HG02610 (cell line): ENCODE measurements around the gene ZNF14.
"Not testable (repeated sequence)": the region's sequence is repeated elsewhere in the genome, so short reads cannot be mapped to it uniquely, and the experiment has no call there.

Experiments
- ATAC-seq: cut with Tn5 transposase; IDR thresholded peaks from one replicate; pipeline ENCODE4 v1.9.1; 2021; ENCODE audit warnings: mild to moderate bottlenecking, moderate library complexity; ENCODE audit not compliant: unreplicated experiment

The ZNF14 gene

DNA sequence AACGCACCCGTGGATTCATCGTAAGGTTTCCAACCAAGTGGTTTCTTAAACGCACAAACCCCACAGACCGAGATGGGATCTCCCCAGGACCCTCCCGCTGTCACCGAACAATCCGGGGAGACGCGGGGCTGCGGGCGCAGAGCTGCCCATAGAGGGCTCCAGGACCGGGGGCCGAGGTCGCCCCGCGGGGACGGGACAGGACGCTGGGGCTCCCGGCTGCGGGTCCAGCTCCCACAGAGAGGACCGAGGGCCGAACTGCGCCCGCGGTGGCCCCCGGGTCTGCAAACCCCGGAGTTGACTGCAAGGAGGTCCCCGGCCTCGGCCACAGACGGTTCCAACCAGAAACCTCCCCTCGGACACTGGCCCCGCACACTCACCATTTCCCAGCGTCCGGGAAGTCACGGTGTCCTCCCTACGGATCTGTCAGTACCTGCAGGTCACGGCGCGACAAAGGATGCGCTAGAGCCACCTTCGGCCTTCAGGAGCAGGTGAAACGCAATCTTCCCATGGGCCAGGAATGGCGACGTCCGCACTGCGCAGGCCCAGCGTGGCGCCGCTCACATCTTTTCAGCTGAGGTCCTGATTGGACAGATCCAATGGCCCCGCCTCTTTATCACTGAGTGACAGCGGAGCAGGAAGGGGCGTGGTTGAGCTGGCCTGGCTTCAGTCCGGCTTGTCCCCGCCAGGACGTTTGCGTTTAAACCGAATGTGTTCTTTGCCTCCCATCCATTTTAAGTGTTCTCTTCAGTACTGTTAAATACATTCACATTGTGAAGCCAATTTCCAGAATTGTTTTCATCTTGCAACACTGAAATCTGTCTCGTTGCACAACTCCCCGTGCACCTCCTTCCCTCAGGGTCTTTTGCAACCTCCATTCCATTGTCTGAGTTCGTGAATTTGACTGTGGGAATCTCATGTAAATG lies at the start of gene ZNF14:
Gene ZNF14, minus strand, starts transcription at position 534 of the 923 bp plus-strand sequence. Its CDS starts 154 bp downstream, at position 380.
- ATAC-seq = peak; percentile 99

DNA sequence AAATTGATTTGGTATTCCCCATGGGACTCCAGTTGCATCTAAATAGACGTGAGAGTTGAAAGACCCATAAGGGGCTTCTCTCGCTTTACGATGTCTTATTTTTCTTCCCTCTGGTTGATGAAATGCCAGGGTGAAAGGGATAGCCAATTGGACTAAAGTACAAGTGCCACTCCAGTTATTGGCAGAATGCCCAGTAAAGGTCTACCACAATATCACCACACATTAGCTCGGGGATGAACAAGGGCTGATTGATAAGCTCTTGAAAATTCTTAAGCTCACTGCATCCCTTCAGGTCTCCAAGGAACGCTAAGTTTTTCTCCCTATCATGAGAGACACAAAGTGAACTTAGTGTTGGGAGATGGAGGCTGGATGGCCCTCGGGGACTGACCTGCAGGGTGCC lies 48.9 kb upstream of the ZNF14 start:
- not testable (repeated sequence) for ATAC-seq

DNA sequence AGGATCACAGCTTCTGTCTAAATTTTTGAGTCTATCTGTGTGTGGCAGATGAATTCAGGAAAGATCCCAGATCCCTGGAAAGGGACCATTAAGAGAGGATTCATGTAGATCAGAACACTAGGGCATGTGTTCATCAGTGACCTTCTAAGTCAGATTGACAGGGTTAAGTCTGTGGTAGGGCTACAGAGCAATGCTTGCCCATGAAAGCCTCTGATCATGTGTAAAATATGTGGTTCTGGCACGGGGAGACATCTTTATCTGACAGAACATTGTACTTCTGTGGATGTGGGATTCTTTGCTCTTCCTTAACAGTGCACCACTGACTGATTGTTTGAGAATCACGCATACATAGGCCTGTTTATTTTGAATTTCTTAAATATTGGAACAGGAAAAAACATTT lies 45.8 kb upstream of the ZNF14 start:
- ATAC-seq = no peak

DNA sequence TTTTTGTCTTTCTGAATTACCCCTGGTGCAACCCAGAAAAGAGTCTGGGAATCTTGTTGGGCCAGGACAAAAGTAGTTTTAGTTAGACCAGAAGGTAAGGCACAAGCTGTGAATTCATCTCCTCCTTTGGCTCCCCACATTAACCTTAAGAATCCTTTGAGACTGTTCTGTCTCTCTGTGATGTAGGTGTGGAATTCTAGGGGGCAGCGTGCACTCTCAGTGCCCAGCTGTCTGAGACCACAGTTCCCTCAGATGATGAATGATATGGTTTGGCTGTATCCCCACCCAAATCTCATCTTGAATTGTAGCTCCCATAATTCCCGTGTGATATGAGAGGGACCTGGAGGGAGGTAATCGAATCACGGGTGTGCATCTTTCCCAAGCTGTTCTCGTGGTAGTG lies 44.8 kb upstream of the ZNF14 start:
- no peak for ATAC-seq

DNA sequence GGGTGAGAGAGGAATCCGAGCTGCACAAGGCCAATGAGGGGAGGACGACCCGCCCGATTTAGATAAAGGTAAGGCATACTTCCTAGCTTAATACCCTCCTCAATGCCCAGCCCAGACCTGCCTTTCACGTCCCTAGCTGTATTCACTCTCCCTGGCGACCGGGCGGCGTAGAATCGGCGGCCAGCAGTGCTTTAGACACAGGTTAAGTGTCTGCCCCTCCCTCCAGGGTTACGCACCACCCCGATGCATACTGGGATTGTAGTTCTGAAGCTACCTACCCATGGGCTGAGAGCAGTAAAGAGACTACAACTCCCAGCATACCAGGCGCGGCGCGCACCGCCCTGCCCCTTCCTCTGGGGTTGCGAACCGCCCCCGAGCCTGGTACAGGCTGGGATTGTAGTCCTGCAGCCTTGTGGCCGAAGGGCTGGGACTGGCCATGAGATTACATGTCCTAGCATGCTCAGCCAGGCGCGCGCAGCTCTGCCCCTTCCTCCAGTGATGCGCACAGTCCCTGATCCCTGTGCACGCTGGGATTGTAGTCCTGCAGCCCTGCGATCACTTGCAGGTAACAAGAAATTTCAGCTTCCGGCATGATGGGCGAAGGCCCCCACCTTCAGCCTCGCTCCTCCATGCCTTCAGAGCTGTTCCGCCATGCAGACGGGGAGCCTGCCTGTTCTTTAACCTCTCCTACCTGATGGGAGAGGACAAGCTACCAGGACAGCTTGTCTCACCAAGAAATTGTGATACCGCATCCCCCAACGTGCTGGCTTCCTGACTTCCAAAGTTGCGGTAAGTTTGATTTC lies 43.5 kb upstream of the ZNF14 start:
- peak; percentile 99 for ATAC-seq

DNA sequence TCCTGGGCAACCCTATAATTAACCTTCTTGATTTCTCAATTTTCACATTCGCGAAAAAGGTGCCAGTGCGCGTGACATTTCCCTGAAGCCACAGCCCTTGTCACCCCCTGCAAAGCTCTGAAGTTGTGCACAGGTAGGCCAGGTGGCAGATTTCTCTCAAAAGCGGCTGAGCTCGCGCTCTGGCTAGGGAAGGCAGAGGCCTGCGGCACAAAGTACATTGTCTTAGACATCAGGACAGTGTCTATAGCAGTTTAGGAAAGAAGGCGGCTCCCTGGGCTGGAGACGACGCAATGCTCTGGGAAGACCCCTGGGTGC lies 42.9 kb upstream of the ZNF14 start:
- peak; percentile 19 for ATAC-seq

DNA sequence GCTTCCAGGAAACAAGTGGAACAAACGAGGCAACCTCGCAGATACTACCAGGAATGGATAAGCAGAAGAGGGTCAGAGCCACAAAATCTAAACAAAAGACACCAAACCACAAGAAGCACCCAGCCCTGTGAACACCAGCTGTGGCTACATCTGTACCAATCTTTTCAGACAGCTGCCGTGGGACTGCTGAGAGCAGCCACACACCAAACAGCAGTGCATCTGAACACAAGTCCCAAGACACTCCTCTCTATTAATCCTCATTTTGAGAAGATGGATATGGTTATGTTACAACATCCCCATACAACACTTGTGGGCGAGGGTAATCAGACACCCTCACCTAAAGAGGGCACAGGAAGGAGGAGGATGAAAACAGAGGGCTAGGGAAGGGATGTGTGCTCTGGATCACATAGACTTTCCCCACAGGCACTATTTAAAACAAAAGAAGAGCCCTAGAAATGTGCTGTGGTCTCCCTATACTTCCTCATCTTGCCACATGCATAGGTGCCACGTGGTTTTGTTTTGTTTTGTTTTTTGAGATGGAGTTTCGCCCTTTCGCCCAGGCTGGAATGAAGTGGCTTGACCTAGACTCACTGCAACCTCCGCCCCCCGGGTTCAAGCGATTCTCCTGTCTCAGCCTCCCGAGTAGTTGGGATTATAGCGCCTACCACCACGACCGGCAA lies 41.6 kb upstream of the ZNF14 start:
- ATAC-seq = no peak

DNA sequence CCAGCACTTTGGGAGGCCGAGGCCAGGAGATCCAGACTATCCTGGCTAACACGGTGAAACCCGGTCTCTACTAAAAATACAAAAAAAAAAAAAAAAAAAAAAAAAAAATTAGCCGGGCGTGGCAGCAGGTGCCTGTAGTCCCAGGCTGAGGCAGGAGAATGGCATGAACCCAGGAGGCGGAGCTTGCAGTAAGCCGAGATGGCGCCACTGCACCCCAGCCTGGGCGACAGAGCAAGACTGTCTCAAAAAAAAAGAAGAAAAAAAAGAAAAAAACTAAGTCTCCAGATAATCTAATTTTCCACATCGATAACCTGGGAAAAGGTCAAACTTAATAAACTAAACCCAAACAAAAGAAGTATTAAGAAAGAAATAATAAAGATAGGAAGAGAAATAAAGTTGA lies 39.1 kb upstream of the ZNF14 start:
- ATAC-seq = not testable (repeated sequence)

DNA sequence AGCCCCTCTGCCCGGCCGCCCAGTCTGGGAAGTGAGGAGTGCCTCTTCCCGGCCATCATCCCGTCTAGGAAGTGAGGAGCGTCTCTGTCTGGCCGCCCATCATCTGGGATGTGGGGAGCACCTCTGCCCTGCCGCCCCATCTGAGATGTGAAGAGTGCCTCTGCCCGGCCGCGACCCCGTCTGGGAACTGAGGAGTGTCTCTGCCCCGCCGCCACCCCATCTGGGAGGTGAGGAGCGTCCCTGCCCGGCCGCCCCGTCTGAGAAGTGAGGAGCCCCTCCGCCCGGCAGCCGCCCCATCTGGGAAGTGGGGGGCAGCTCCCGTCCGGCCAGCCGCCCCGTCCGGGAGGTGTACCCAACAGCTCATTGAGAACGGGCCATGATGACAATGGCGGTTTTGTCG lies 37.1 kb upstream of the ZNF14 start:
- ATAC-seq = not testable (repeated sequence)

DNA sequence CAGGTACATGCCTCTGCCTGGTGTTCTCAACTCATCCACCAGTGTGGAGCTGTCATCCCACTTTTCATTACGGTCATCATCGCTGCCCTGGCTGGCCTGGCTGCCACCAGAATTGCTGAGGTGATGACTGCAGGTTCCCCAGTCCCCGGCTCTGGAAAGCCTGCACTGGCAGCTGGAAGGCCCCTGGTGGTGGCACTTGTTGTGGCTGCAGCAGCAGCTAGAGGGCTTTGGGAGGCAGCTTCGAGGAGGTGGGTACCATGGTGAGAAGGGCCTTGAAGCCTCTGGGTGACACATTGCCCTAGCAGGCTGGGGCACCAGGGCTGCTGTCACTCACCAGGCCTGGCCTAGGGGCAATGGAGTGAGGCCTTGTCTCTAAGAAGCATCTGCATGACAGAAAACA lies 25.3 kb upstream of the ZNF14 start:
- no peak for ATAC-seq

DNA sequence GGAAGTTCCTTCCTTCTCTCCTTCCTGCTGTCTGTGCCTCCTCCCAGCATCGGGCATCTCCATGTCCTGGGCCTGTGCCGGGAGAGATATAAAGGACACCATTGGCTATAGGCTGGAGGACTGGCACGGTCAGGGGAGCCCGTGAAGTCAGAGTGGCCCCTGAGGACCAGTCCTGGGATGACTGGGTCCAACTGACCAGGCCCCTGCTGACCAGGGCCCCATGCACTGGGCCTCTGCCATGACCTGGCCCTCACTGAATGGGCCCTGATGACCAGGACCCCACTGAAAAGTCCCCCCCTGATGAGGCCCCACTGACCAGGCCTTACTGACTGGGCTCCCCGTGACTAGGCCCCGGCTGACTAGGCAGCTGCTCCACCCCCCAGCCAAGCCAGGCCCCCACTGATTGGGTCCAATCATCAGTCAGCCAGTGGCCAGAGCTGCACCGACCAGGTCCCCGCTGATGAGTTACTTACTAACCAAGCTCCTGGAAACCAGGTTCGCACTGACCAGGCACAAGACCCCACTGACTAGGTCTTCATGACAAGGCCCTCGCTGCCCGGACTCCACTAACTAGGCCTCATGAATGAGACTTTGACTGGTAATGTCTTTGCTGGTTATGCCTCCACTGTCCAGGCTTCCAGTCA lies 20.0 kb upstream of the ZNF14 start:
- ATAC-seq = no peak

DNA sequence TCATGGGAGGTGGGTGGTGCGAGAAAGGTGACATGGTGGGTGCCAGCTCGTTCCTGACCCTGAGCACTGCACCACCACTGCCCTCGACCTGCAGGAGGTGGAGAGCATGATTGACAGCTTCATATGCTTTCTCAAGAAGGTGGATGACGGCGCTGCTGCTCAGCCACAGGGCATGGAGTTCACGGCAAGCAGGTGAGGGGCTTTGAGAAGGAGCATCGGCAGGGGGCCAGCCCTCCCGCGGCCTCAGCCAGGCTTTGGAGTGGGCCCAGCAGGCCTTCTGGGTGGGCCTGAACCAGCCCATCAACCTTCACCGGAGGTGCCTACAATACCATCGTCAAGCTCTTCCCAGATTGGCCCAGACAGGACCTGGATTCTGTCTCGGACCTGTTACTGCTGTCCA lies 18.9 kb upstream of the ZNF14 start:
- ATAC-seq = no peak

DNA sequence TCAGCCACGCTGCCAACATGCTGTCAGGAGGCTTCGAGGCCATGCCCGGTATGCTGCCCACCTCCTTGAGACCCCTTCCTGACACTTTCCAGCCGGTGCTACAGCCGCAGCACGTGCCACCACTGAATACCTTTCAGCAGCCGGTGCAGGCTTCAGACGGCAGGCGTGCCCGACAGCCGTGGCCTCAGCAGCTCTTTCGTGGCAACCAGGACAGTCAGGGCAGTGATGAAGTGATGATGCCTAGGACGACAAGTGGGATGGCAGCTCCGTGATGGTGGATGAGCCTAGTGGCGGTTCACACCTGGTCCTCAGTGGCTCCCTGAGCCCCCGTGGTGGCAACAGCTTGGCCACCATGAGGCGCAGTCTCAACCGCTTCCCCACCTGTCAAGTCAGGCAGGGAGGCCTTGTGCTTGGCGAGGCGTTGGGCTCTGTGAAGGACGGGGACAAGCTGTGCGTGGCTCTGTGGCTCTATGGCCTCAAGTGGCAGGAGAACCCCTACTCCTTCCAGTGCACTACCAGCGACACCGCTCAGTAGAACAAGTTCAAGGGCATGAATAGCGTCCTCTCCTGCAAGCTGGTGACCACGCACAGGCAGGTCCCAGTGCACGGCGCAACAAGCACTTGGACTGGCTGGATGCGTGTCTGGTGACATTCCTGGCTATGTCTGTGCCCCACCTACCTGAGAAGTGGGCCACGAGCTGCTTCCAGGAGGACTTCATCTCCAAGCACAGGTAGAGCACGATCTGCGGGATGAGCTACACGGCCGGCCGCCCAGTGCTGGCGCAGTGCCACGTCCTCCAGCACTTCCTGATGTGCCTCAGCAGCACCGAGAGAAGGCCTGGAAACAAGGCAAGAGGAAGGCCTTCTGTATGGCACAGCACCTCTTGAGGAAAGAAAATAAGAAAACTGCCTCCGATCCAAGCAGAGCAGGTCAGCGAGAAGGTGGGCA lies 18.2 kb upstream of the ZNF14 start:
- ATAC-seq = no peak

DNA sequence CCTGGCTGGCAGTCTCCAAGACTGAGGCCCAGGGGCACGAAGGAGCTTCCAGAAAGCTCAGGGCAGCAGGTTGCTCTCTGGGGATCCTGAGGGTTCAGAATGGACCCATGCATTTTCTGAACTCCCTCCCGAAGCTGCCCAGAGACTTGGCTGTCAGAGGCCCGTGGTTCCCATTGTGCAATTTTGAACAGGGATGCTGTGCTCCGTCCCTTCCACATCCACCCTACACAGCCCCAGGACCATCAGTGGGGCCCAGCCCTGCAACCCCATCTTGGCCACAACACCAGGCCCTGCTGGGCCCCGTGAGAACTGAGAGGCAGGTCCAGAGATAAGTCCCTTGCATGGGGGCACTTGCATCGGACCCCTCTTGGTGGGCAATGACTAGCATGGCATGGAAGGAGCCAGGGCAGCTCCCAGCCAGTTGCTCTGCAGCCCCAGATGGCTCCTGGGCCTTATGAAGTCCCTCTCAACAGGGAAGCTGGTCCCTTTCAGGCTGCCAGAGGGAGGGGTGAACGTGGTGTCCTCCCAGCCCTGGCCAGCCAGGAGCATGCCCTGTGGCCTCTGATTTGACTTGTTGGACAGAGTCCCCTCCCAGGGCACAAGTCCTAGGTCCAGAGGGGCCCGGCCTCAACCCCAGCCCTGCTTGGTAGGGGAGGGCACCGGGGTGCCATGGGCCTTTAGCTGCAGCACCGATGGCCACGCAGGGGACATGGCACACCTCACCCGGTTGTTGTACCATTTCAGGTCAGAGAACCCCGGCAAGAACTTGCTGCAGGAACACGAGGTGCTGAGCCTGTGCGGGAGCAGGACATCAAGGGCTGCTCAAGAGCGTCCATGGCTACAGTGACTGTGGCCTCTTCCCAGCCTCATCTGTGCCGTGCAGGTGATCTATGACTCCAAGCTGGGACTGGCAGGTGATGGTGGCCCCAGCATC lies 17.3 kb upstream of the ZNF14 start:
- ATAC-seq = no peak

DNA sequence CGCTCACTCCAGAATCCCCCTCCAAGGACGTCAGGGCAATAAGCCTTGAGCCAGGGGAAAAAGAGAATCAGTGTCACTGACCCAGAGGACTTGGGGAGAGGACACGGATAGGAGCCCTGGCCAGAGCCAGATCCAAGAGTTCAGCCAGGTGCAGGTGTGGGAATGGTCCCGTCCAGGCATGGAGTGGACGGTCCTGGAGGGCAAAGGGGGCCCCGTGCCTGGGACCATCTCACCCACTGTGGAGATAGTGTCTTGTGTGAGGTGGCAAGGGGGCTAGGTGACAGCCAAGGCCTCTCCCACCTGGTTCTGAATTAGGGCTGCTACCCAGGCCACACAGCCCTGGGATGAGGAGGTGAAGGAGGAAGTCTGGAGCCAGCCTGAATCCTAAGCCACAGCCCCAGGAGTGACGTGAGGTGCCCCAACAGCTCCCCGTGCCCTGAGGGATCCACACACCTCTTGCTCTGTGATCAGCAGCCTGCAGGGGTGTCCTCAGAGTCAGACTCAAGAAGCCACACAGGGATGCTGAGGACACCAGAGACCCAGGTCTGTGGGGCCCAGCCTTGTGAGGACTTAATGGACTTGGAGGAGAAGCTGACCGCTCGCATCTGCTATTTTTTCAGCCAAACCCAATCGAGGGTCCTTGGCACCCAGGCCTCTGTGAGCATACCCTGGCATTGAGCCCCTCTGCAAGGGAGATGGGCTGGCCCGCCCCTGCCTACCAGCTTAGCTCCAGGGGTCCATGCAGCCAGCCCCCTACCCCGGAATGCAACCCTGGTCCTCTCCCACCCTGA lies 16.4 kb upstream of the ZNF14 start:
- ATAC-seq = no peak

DNA sequence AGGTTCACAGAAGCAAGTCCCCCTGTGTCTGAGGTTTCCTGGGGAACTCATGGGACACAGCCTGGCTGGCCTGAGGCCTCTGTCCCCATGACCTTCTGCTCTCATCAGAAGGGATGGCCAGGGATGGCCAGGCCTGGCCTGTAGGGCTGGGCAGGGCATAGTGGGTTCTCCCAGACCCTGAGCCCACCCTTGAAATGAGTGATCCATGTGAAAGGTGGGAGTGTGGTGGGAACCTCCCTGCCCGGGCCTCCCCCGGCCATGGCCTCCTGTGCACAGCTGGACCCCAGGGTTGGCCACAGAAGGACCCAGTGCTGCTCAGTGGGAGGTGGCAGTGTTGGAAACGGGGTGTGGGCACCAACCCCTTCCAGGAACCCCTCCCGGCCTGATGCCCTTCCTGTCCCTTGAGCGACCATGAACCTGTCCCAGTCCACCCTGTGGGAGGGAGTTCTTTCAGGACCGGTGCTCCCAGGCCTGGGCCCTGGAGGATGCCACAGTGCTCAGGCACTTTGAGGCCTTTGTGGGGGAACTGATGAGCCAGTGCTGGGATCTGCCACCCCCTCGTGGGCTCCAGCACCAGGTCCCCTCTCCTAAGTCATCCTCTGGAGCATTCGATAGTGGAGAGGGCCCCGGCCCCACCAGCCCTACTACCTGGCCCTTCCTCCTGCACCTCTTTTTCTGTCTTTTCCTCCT lies 15.5 kb upstream of the ZNF14 start:
- no peak for ATAC-seq
